Upper lobe of left lung (tissue), 4 donors: ENCODE measurements around the gene GLDN.

ENCODE experiments used
- CTCF ChIP-seq, 6 experiments: fragments of 450-650 bp in 4 of 6; fragments of 200-600 bp in 2 of 6; sonication (generic) in 2 of 6; IDR thresholded peaks; one replicate each; pipeline ENCODE4 v1.5.1; 2016 to 2019; ENCODE audit warnings: antibody characterized with exemption in 6 of 6
- POLR2A ChIP-seq, 4 donors: fragments of 450-650 bp; IDR thresholded peaks; one replicate each; pipeline ENCODE4 v1.5.1; 2016 to 2017; ENCODE audit warnings: antibody characterized with exemption in 4 of 4, mild to moderate bottlenecking in 2 of 4
- POLR2AphosphoS5 ChIP-seq, 2 donors: sonication (generic); formaldehyde crosslinking; IDR thresholded peaks; one replicate each; pipeline ENCODE4 v1.5.1; 2017; ENCODE audit warnings: antibody characterized with exemption in 2 of 2

GRCh38 chr15:51401872-51402517 is 60.5 kb downstream of the GLDN start:
- TF ChIP-seq POLR2AphosphoS5 (IDR thresholded peaks at IDR 0.05) (no peak), CTCF (IDR thresholded peaks at IDR 0.05) (peak in 5 of 6 experiments; percentile 8 to 31 (median 28)), POLR2A (IDR thresholded peaks at IDR 0.05) (no peak)
